Omental fat pad (tissue), 4 donors: Measurements from ENCODE around the gene RBM44. TPM values are rescaled to one million over a fixed set of nuclear protein-coding genes. Genes with fewer than 3 reads are reported as not detected.

Experiments used
- ATAC-seq: fragments of 150-250 bp; one replicate; pipeline ENCODE4 v1.9.1; 2016; ENCODE audit warnings: mild to moderate bottlenecking, moderate library complexity; ENCODE audit not compliant: low FRiP score
- DNase-seq: peaks from one replicate; pipeline ENCODE4 v3.0.0-alpha.2; 2019; ENCODE audit warnings: low spot score
- CTCF ChIP-seq, 3 donors: fragments of 450-650 bp; IDR thresholded peaks; one replicate each; pipeline ENCODE4 v1.5.1; 2016 to 2017; ENCODE audit warnings: antibody characterized with exemption in 3 of 3, mild to moderate bottlenecking in 3 of 3, moderate library complexity in 2 of 3
- small RNA-seq: library from RNA; depleted of rRNA; stranded (forward); fragments of <200 nt; gene quantifications from one replicate; pipeline ENCODE3, GENCODE V24; 2016
- total RNA-seq, 4 donors: library from RNA; depleted of rRNA; stranded (reverse); fragments of >200 nt; gene quantifications; one replicate each; pipeline ENCODE4 v1.1.0, GENCODE V29; 2016

RBM44 gene
- total RNA-seq, 4 donors from 2014 or later, result 1.1 to 2.6 (median 1.5) TPM

GRCh38 chr2:237888389-237888788, 89.8 kb downstream of the RBM44 start:
- ATAC-seq, result no peak
- TF ChIP-seq CTCF (IDR thresholded peaks at IDR 0.05), result no peak
- no peak for DNase-seq

GRCh38 chr2:237889016-237889415, 90.4 kb downstream of the RBM44 start:
- ATAC-seq, result no peak
- DNase-seq, result no peak
- TF ChIP-seq CTCF (IDR thresholded peaks at IDR 0.05), result no peak

GRCh38 chr2:237889811-237890210, 91.2 kb downstream of the RBM44 start:
- ATAC-seq, result no peak
- DNase-seq, result no peak
- TF ChIP-seq CTCF (IDR thresholded peaks at IDR 0.05), result no peak

Small RNA genes lying within 50 kb of the gene (small RNA-seq; reads per million reads assigned to genes)
- gene RF00157, result not detected

Other genes with a start within 250 kb of the RBM44 start
- not detected for gene PRLH, start 232.2 kb upstream of the RBM44 start, total RNA-seq
- gene RAB17, start 208.0 kb upstream of the RBM44 start, total RNA-seq, result 1 to 10 TPM in 2 of 4 donors, under 1 TPM in 1, not detected in 1; 0.84 to 8.6 (median 3.5) TPM
- 100 to 1,000 TPM in 3 of 4 donors, 10 to 100 TPM in 1; 90.0 to 257 (median 113) TPM for gene LRRFIP1, start 171.2 kb upstream of the RBM44 start, total RNA-seq
- gene RAMP1, start 60.8 kb downstream of the RBM44 start, total RNA-seq, result 10 to 100 TPM in 3 of 4 donors, 1 to 10 TPM in 1; 1.3 to 50.8 (median 31.5) TPM
- 10 to 100 TPM; 36.3 to 59.9 (median 51.3) TPM for gene UBE2F, start 168.2 kb downstream of the RBM44 start, total RNA-seq